ENCODE results near the gene YJU2.

DNA sequence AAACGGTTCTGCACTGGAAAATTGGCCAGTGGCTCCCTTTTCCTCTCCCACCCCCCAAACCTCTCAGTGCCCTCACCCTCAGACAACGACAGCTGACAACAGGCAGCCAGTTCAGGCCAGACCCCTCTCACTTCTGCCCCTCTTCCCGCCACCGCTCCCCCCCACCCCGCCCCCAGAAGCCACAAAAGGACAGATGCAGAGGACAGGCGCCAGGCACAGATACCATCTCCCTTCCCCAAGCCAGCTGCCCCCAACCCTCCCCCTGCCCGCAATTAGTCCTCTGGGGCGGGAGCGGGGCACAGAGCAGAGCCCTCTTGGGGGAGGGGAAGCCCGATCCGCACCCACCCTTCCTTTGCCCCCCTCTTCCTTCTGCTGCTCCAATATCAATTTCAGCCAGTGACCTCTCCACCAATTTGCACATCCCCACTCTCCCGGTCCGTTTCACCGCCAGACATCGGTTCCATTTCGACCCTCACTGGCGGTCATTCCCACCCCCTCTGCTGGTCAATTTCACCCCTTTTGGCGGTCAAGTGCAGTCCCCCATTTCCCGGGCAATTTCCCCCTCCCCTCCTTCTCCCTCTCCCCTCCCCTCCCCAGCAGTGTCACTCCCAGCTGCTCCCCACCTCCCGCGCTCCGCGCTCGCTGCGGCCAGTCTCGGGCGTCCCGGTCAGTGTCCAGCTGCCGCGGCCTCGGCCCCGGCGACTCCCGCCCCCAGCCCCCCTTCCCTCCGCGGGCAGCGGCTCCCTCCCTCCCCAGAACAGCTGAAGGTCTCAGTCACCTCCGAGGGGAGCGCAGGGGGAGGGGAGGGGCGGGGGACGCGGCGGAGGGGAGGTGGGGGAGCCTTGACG, 31.8 kb downstream of the YJU2 start, which contains the start of gene SHD:
- TF ChIP-seq, protein P1, sequence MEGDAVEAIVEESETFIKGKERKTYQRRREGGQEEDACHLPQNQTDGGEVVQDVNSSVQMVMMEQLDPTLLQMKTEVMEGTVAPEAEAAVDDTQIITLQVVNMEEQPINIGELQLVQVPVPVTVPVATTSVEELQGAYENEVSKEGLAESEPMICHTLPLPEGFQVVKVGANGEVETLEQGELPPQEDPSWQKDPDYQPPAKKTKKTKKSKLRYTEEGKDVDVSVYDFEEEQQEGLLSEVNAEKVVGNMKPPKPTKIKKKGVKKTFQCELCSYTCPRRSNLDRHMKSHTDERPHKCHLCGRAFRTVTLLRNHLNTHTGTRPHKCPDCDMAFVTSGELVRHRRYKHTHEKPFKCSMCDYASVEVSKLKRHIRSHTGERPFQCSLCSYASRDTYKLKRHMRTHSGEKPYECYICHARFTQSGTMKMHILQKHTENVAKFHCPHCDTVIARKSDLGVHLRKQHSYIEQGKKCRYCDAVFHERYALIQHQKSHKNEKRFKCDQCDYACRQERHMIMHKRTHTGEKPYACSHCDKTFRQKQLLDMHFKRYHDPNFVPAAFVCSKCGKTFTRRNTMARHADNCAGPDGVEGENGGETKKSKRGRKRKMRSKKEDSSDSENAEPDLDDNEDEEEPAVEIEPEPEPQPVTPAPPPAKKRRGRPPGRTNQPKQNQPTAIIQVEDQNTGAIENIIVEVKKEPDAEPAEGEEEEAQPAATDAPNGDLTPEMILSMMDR (IDR thresholded peaks at IDR 0.05), result no peak
- TF ChIP-seq POLR2A (IDR thresholded peaks at IDR 0.05; ENCODE audit: low read depth) (no peak), POLR2AphosphoS5 (IDR thresholded peaks at IDR 0.05) (no peak), EP300 (IDR thresholded peaks at IDR 0.05) (no peak)

All from esophagus muscularis mucosa (tissue), 4 donors.